ENCODE measurements around the gene HTRA3. TPM values are rescaled to one million over a fixed set of nuclear protein-coding genes. Genes with fewer than 3 reads are reported as not detected.

HTRA3 gene
- total RNA-seq, 1 donor from 2014 or later: 35.2 TPM

DNA sequence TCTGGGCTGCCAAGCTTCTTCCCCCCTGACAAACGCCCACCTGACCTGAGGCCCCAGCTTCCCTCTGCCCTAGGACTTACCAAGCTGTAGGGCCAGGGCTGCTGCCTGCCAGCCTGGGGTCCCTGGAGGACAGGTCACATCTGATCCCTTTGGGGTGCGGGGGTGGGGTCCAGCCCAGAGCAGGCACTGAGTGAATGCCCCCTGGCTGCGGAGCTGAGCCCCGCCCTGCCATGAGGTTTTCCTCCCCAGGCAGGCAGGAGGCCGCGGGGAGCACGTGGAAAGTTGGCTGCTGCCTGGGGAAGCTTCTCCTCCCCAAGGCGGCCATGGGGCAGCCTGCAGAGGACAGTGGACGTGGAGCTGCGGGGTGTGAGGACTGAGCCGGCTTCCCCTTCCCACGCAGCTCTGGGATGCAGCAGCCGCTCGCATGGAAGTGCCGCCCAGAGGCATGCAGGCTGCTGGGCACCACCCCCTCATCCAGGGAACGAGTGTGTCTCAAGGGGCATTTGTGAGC lies 37.0 kb downstream of the HTRA3 start:
- FAIRE-seq (no peak), DNase-seq (ENCODE audit: low read depth) (no peak)
- no peak overlapping the region for H3K27ac Mint-ChIP-seq (ENCODE audit: unreplicated experiment)
- no peak overlapping the region for H3K4me3 Mint-ChIP-seq (ENCODE audit: unreplicated experiment)
- H3K4me2 ChIP-seq (ENCODE audit: low read length): no peak overlapping the region
- no peak overlapping the region for H3K27ac ChIP-seq (ENCODE audit: low read depth, low read length)
- H3K9ac ChIP-seq (ENCODE audit: low read length): no peak overlapping the region
- H3K36me3 ChIP-seq (ENCODE audit: insufficient read depth, low read length): no peaks in the 10 kb centered on the region
- H3K9me3 ChIP-seq (ENCODE audit: insufficient read depth, low read depth, low read length): no peaks in the 10 kb centered on the region
- TF ChIP-seq, protein P1, sequence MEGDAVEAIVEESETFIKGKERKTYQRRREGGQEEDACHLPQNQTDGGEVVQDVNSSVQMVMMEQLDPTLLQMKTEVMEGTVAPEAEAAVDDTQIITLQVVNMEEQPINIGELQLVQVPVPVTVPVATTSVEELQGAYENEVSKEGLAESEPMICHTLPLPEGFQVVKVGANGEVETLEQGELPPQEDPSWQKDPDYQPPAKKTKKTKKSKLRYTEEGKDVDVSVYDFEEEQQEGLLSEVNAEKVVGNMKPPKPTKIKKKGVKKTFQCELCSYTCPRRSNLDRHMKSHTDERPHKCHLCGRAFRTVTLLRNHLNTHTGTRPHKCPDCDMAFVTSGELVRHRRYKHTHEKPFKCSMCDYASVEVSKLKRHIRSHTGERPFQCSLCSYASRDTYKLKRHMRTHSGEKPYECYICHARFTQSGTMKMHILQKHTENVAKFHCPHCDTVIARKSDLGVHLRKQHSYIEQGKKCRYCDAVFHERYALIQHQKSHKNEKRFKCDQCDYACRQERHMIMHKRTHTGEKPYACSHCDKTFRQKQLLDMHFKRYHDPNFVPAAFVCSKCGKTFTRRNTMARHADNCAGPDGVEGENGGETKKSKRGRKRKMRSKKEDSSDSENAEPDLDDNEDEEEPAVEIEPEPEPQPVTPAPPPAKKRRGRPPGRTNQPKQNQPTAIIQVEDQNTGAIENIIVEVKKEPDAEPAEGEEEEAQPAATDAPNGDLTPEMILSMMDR (IDR thresholded peaks at IDR 0.05; ENCODE audit: insufficient read depth, low read depth, low read length): no peak
- no peak for TF ChIP-seq EZH2 (IDR thresholded peaks at IDR 0.05; ENCODE audit: insufficient read depth, low read length)
- H3K27me3 Mint-ChIP-seq (ENCODE audit: low read depth, unreplicated experiment): peaks cover 15% of the 10 kb centered on the region
- H3K36me3 Mint-ChIP-seq (ENCODE audit: low read depth, unreplicated experiment): peaks cover 15% of the 10 kb centered on the region
- no peaks in the 10 kb centered on the region for H4K20me1 ChIP-seq (ENCODE audit: insufficient read depth, low read length)
- H3K4me1 ChIP-seq (ENCODE audit: insufficient read depth, low read length): peaks cover 9% of the 10 kb centered on the region
- no peaks in the 10 kb centered on the region for H3K79me2 ChIP-seq (ENCODE audit: insufficient read depth, low read length)
- peaks cover 11% of the 10 kb centered on the region for H3K9me3 Mint-ChIP-seq (ENCODE audit: unreplicated experiment)
- no peaks in the 10 kb centered on the region for H3K27me3 ChIP-seq (ENCODE audit: insufficient read depth, low read length)
- H3K4me1 Mint-ChIP-seq (ENCODE audit: low read depth, unreplicated experiment): peaks cover 6% of the 10 kb centered on the region
- no peak overlapping the region for H3K4me3 ChIP-seq (ENCODE audit: insufficient read depth, low read depth, low read length)
- peak overlapping the region; percentile 10 for H2AFZ ChIP-seq (ENCODE audit: low read depth, low read length)

DNA sequence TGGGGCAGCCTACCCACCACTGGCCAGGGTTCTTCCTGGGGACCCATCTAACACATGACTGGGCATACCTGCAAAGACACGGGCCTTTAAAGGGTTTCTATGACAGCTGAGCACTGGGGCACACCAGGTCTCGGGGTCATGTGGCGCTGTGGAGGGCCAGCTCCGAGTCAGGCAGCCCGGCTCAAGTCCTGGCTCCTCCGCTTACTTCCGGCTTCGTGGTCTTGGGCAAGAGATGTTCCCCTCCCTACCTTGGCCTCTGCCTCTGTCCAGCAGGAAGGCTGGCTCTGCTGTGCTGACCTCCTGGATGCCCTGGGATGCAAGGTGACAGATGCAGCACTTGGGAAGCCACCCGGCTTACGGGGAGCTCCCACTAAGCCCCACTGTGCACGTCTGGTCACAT lies 37.6 kb downstream of the HTRA3 start:
- Histone ChIP-seq H2AFZ (ENCODE audit: low read depth, low read length) (no peak overlapping the region), H4K20me1 (ENCODE audit: insufficient read depth, low read length) (no peaks in the 10 kb centered on the region), H3K27me3 (ENCODE audit: insufficient read depth, low read length) (peaks cover 3% of the 10 kb centered on the region), H3K9me3 (ENCODE audit: insufficient read depth, low read depth, low read length) (peaks cover under 1% of the 10 kb centered on the region), H3K9ac (ENCODE audit: low read length) (no peak overlapping the region), H3K4me1 (ENCODE audit: insufficient read depth, low read length) (peaks cover 9% of the 10 kb centered on the region), H3K4me2 (ENCODE audit: low read length) (no peak overlapping the region), H3K27ac (ENCODE audit: low read depth, low read length) (no peak overlapping the region), H3K4me3 (ENCODE audit: insufficient read depth, low read depth, low read length) (no peak overlapping the region), H3K36me3 (ENCODE audit: insufficient read depth, low read length) (no peaks in the 10 kb centered on the region), H3K79me2 (ENCODE audit: insufficient read depth, low read length) (no peaks in the 10 kb centered on the region)
- no peak for FAIRE-seq
- Mint-ChIP-seq H3K4me3 (ENCODE audit: unreplicated experiment) (no peak overlapping the region), H3K36me3 (ENCODE audit: low read depth, unreplicated experiment) (peaks cover 11% of the 10 kb centered on the region), H3K27ac (ENCODE audit: unreplicated experiment) (no peak overlapping the region), H3K9me3 (ENCODE audit: unreplicated experiment) (peaks cover 7% of the 10 kb centered on the region), H3K4me1 (ENCODE audit: low read depth, unreplicated experiment) (peaks cover 6% of the 10 kb centered on the region), H3K27me3 (ENCODE audit: low read depth, unreplicated experiment) (peaks cover 16% of the 10 kb centered on the region)
- no peak for TF ChIP-seq EZH2 (IDR thresholded peaks at IDR 0.05; ENCODE audit: insufficient read depth, low read length)
- TF ChIP-seq, protein P1 (IDR thresholded peaks at IDR 0.05; ENCODE audit: insufficient read depth, low read depth, low read length): no peak
- DNase-seq (ENCODE audit: low read depth): no peak

DNA sequence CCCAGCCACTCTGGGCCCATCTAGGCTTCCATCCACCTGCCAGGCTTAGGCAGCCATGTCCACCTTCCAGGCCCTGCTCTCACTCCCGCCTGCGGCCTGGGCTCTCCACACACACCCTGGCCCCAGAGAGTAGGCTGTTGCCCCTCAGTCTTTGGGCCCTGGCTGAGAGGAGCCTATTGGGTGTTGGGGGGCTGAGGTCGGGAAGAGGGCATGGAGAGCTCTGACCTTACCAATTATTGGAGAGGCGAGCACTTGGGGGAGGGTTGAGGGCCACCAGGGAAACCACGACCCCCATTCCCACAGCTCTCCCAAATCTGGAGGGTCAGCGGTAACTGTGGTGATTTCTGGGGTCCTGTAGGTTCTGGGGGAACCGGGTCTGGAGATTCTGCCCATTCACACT lies 38.2 kb downstream of the HTRA3 start:
- Mint-ChIP-seq H3K27me3 (ENCODE audit: low read depth, unreplicated experiment) (peaks cover 16% of the 10 kb centered on the region), H3K36me3 (ENCODE audit: low read depth, unreplicated experiment) (peaks cover 9% of the 10 kb centered on the region), H3K27ac (ENCODE audit: unreplicated experiment) (no peak overlapping the region), H3K4me1 (ENCODE audit: low read depth, unreplicated experiment) (peaks cover 6% of the 10 kb centered on the region), H3K9me3 (ENCODE audit: unreplicated experiment) (peaks cover 5% of the 10 kb centered on the region), H3K4me3 (ENCODE audit: unreplicated experiment) (no peak overlapping the region)
- Histone ChIP-seq H3K9me3 (ENCODE audit: insufficient read depth, low read depth, low read length) (peaks cover 4% of the 10 kb centered on the region), H3K9ac (ENCODE audit: low read length) (no peak overlapping the region), H3K36me3 (ENCODE audit: insufficient read depth, low read length) (no peaks in the 10 kb centered on the region), H3K4me3 (ENCODE audit: insufficient read depth, low read depth, low read length) (no peak overlapping the region), H3K27ac (ENCODE audit: low read depth, low read length) (no peak overlapping the region), H3K27me3 (ENCODE audit: insufficient read depth, low read length) (peaks cover 3% of the 10 kb centered on the region), H3K79me2 (ENCODE audit: insufficient read depth, low read length) (no peaks in the 10 kb centered on the region), H4K20me1 (ENCODE audit: insufficient read depth, low read length) (no peaks in the 10 kb centered on the region), H3K4me1 (ENCODE audit: insufficient read depth, low read length) (peaks cover 9% of the 10 kb centered on the region), H3K4me2 (ENCODE audit: low read length) (no peak overlapping the region), H2AFZ (ENCODE audit: low read depth, low read length) (no peak overlapping the region)
- TF ChIP-seq, protein P1 (IDR thresholded peaks at IDR 0.05; ENCODE audit: insufficient read depth, low read depth, low read length): no peak
- TF ChIP-seq EZH2 (IDR thresholded peaks at IDR 0.05; ENCODE audit: insufficient read depth, low read length): no peak
- no peak for FAIRE-seq
- no peak for DNase-seq (ENCODE audit: low read depth)

Measured in astrocyte (in vitro differentiated cells and primary cell).